Activated CD4-positive, alpha-beta memory T cell treated with anti-CD3 and anti-CD28 coated beads for 36 hours (primary cell): ENCODE data around the gene COP1. TPM values are rescaled to one million over a fixed set of nuclear protein-coding genes. Genes with fewer than 3 reads are reported as not detected.

ENCODE experiments used
- CTCF ChIA-PET: fragments of 350-600 bp; sonication (Branson Sonifier 250); formaldehyde crosslinking; loops from one replicate; lab custom pipeline; 2021; ENCODE audit warnings: antibody characterized with exemption, inconsistent platforms; lab: Charles Lee
- POLR2A ChIA-PET: fragments of 350-600 bp; sonication (Branson Sonifier 250); formaldehyde crosslinking; loops from one replicate; lab custom pipeline; 2021; ENCODE audit warnings: antibody characterized with exemption; lab: Charles Lee
- DNase-seq: peaks from one replicate; pipeline ENCODE4 v3.0.0-alpha.2; 2020
- H3K27ac Mint-ChIP-seq: one replicate; pipeline ENCODE4 v1.8.0; 2021; ENCODE audit warnings: mixed read lengths
- H3K27me3 Mint-ChIP-seq: one replicate; pipeline ENCODE4 v1.8.0; 2021; ENCODE audit warnings: mixed read lengths
- H3K36me3 Mint-ChIP-seq: one replicate; pipeline ENCODE4 v1.8.0; 2021; ENCODE audit warnings: mixed read lengths
- H3K4me1 Mint-ChIP-seq: one replicate; pipeline ENCODE4 v1.8.0; 2021; ENCODE audit warnings: low read depth, mixed read lengths
- H3K4me3 Mint-ChIP-seq: one replicate; pipeline ENCODE4 v1.8.0; 2021; ENCODE audit warnings: mild to moderate bottlenecking, mixed read lengths
- H3K9me3 Mint-ChIP-seq: one replicate; pipeline ENCODE4 v1.8.0; 2021; ENCODE audit warnings: mixed read lengths
- intact Hi-C: fragments of 100-400 bp; cut with micrococcal nuclease; formaldehyde crosslinking; loops from one replicate; pipeline ENCODE4 v1.15.1; 2023
- total RNA-seq, 2 experiments: library from RNA; stranded (reverse); gene quantifications; one replicate each; pipeline ENCODE4 v1.2.3, GENCODE V29; 2021

The COP1 gene
- total RNA-seq, 2 experiments from 2014 or later: 34.2 to 34.7 TPM

DNA sequence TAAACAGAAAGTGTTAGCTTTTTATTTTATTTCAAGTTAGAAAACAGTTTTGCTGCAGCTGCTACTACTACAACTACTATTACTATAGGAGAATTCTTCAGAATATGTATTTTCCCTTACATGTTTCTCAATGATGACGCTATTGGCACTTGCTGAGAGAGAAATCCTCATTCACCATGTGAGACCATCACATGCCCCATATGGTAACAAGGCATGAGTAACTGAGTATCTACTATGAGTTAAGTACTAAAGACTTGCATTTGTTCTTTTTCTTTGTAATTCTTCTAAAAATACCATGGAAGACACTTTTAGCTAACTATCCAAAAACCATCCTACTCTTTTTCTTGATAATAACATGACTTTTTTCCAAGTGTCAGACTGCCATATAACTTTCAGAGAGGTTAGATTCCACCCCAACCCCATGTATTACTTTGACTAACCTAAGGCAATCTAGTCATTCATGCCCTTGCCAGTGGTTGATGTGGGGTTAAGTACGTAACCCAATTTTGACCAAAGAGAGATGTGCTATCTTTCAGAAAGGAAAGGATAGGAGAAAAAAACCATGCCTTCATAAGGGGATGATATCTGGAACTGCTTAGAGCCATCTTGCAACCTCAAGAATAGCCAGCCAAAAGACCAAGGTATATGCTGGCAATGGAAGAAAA, 42.9 kb downstream of the COP1 start:
- Mint-ChIP-seq H3K4me1 (peaks cover 44% of the 10 kb centered on the region), H3K9me3 (peaks cover under 1% of the 10 kb centered on the region), H3K4me3 (no peak overlapping the region), H3K36me3 (peaks cover 35% of the 10 kb centered on the region), H3K27ac (peak overlapping the region; percentile 58), H3K27me3 (no peaks in the 10 kb centered on the region)
- intact Hi-C loops: loop anchor here (1.0 to 5.0 kb wide), 4 partner anchors 13 to 137 kb away; no protein-coding TSS in a partner anchor
- ChIA-PET CTCF (no interaction called here), POLR2A (interaction anchor here (1.3 kb wide), 1 partner anchor 41 kb away, joined by 3 read pairs; no protein-coding TSS in a partner anchor)
- DNase-seq: peak; percentile 37

DNA sequence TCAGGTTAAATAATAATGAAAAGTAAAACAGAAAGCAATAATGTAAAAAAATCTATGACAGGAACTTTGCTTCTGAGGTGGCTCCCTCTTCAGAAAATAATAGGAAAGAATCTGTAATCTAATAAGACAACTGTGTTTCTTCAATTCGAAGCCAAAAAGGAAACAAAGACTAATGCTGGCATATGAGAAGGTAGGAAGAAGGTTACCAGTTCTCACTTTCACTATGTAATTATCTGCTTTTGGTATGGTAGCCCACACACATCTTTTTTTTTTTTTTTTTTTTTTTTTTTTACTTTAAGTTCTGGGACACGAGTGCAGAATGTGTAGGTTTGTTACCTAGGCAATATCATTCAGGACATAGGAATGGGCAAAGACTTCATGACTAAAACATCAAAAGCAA, 47.1 kb downstream of the COP1 start:
- peak overlapping the region; percentile 83 for H3K27ac Mint-ChIP-seq
- DNase-seq: no peak
- no peaks in the 10 kb centered on the region for H3K27me3 Mint-ChIP-seq
- POLR2A ChIA-PET: interaction anchor here (0.8 kb wide), 1 partner anchor 46 kb away, joined by 3 read pairs; no protein-coding TSS in a partner anchor
- CTCF ChIA-PET: no interaction called here
- H3K36me3 Mint-ChIP-seq: peaks cover 57% of the 10 kb centered on the region
- H3K4me3 Mint-ChIP-seq: peak overlapping the region; percentile 36
- H3K4me1 Mint-ChIP-seq: peaks cover 44% of the 10 kb centered on the region
- H3K9me3 Mint-ChIP-seq: peaks cover 17% of the 10 kb centered on the region
- intact Hi-C loops: loop anchor here (1.0 to 5.0 kb wide), 4 partner anchors 17 to 133 kb away; partner anchors contain the start of gene COP1

DNA sequence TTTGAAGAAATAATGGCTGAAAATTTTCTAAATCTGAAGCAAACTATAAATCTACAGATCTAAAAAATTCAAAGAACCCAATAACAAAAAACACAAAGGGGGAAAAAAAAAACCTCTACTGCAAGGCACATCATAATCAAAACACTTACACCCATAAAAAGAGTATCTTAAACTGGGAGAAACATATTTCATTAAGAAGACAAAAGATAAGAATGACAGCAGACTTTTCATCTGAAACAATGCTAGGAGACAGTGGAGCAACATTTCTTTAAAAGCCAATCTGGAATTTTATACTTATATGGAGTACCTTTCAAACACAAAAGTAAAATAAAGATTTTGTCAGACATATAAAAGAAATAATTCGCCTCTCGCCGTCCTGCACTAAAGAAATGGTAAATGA, 49.1 kb downstream of the COP1 start:
- no peak for DNase-seq
- Mint-ChIP-seq H3K4me1 (peaks cover 34% of the 10 kb centered on the region), H3K27me3 (no peaks in the 10 kb centered on the region), H3K36me3 (peaks cover 61% of the 10 kb centered on the region), H3K27ac (no peak overlapping the region), H3K9me3 (peaks cover 20% of the 10 kb centered on the region), H3K4me3 (no peak overlapping the region)
- intact Hi-C loops: no loop called here
- POLR2A ChIA-PET: no interaction called here
- CTCF ChIA-PET: no interaction called here

DNA sequence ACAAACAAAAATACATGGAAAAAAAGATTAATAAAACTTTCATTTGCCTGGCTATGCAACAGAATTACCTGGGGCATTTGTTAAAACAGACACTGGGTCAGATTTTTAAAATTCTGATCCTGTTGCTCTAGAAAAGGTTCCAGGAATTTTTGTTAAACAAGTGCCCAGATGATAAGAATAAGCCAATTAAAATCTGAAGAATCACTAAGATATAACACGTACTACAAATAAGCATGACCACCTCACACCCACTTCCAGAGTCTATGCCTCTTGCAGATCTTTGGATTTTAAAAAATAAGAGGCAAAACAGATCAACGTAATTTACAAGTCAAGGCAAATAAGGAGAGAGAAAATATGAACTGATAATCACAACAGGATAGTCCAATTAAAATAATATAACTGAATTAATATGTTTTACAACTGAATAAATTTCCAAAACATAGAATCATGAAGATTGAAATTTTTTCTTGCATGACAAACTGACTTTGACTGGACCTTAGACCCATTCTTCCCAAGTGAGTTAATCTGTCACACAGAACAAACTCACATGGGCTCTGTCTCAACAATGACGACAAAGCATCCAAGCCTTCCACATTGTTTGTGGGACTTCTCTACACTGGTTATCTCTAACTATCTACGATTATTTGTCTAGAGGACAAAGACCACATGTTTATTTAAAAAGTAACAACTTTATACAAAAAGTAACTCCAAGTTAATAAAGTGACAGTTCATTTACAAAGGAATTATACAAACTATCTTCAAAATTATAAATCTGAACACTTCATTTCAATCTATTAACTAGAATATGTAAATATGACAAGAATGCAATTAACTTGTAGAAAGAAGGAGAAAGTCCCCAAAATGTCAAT, 56.9 kb downstream of the COP1 start:
- ChIA-PET POLR2A (no interaction called here), CTCF (no interaction called here)
- peaks cover 6% of the 10 kb centered on the region for H3K9me3 Mint-ChIP-seq
- no peak overlapping the region for H3K27ac Mint-ChIP-seq
- no peak for DNase-seq
- intact Hi-C loops: no loop called here
- no peaks in the 10 kb centered on the region for H3K27me3 Mint-ChIP-seq
- peaks cover 50% of the 10 kb centered on the region for H3K36me3 Mint-ChIP-seq
- peaks cover 8% of the 10 kb centered on the region for H3K4me1 Mint-ChIP-seq
- no peak overlapping the region for H3K4me3 Mint-ChIP-seq

DNA sequence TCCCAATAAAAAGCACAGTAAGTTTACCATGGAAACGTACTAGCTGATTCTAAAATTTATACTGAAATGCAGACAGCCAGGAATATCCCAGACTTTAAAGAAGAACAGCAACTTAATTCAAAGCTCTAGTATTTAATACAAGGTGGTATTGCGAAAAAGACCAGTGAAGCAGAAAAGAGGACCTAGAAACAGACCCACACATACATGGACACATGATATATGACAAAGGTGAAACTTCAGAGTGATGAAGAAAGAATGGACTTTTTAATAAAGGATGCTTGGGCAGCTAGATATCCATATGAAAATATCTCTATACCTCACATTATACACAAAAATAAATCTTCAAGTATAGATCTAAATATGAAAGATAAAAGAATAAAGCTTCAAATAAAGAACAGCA, 62.6 kb downstream of the COP1 start:
- Mint-ChIP-seq H3K4me1 (peaks cover 23% of the 10 kb centered on the region), H3K27me3 (no peaks in the 10 kb centered on the region), H3K27ac (no peak overlapping the region), H3K36me3 (peaks cover 51% of the 10 kb centered on the region), H3K9me3 (peaks cover 6% of the 10 kb centered on the region), H3K4me3 (no peak overlapping the region)
- intact Hi-C loops: no loop called here
- ChIA-PET POLR2A (no interaction called here), CTCF (no interaction called here)
- DNase-seq: no peak

DNA sequence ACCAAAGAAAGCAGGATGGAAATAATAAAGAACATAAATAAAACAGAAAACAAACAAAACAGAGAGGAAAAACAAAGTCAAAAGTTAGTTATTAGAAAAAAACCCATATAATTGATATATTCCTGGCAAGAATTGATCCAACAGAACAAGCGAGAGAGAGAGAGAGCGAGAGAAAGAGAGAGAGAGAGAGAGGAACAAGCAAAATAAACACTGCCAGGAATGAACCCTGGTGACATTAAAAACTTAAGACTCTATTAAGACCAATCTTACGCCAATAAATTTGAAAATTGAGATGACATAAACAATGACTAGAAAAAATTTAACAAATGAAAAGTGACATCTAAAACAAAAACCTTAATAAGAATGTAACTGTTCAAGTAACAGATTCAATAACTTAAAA, 64.1 kb downstream of the COP1 start:
- Mint-ChIP-seq H3K27me3 (no peaks in the 10 kb centered on the region), H3K36me3 (peaks cover 52% of the 10 kb centered on the region), H3K4me1 (peaks cover 37% of the 10 kb centered on the region), H3K4me3 (no peak overlapping the region), H3K9me3 (peaks cover 6% of the 10 kb centered on the region), H3K27ac (no peak overlapping the region)
- ChIA-PET POLR2A (no interaction called here), CTCF (no interaction called here)
- intact Hi-C loops: no loop called here
- DNase-seq: no peak

DNA sequence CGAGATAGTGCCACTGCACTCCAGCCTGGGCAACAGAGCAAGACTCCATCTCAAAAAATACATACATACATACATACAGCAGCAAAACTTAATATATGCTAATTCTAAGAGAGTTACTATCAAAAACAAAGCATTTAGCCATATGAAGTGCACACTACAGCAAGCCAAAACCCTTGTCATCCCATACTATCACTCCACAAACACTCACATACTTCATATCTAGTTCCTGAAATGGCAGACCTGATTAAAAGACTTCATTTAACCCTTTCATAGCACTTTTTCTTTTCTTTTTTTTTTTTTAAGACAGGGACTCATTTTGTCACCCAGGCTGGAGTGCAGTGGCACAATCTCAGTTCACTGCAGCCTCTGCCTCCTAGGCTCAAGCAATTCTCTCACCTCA, 65.6 kb downstream of the COP1 start:
- no peaks in the 10 kb centered on the region for H3K27me3 Mint-ChIP-seq
- no peak overlapping the region for H3K27ac Mint-ChIP-seq
- H3K9me3 Mint-ChIP-seq: peaks cover 6% of the 10 kb centered on the region
- H3K4me3 Mint-ChIP-seq: no peak overlapping the region
- CTCF ChIA-PET: no interaction called here
- peaks cover 39% of the 10 kb centered on the region for H3K36me3 Mint-ChIP-seq
- POLR2A ChIA-PET: no interaction called here
- H3K4me1 Mint-ChIP-seq: peaks cover 43% of the 10 kb centered on the region
- intact Hi-C loops: no loop called here
- no peak for DNase-seq

DNA sequence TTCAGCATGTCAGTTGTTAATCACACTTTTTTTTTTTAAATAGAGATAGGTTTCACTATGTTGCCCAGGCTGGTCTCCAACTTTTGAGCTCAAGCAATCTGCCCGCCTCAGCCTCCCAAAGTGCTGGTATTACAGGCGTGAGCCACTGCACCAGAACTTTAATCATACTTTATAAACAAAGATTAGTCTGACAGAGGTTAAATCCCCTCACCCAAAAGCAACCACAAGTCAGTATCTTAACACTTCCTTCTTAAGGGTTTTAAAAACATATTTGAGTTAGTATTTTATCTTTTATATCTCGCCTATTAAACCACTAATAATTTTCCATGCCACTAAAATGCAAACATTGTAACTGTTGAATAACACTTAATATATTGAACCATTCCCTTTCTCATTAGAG, 70.2 kb downstream of the COP1 start:
- H3K4me1 Mint-ChIP-seq: peaks cover 32% of the 10 kb centered on the region
- DNase-seq: no peak
- no peak overlapping the region for H3K4me3 Mint-ChIP-seq
- no peak overlapping the region for H3K27ac Mint-ChIP-seq
- H3K36me3 Mint-ChIP-seq: peaks cover 30% of the 10 kb centered on the region
- no peaks in the 10 kb centered on the region for H3K27me3 Mint-ChIP-seq
- ChIA-PET POLR2A (interaction anchor here (0.6 kb wide), 1 partner anchor 70 kb away, joined by 3 read pairs; the partner anchor contains the start of gene COP1), CTCF (no interaction called here)
- H3K9me3 Mint-ChIP-seq: no peaks in the 10 kb centered on the region
- intact Hi-C loops: no loop called here

DNA sequence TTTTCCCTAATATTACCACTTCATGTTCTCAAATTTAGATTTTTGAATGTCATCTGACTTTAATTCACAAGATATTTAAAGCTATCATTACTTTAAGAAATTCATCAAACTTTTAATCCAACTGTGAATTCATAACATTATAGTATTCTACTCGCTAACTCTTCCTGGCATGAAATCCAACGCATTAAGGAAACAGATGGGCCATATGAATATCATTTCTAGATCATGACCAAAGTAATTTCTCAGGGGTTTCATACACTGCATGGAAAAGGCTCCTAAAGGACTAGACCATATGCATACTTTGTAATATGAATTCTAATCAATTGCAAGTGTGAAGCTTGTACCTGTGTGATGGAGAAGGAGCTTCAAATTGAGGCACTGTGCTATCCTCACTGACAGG, 72.4 kb downstream of the COP1 start:
- POLR2A ChIA-PET: no interaction called here
- CTCF ChIA-PET: no interaction called here
- no peaks in the 10 kb centered on the region for H3K9me3 Mint-ChIP-seq
- H3K36me3 Mint-ChIP-seq: peaks cover 28% of the 10 kb centered on the region
- intact Hi-C loops: no loop called here
- peaks cover 29% of the 10 kb centered on the region for H3K4me1 Mint-ChIP-seq
- DNase-seq: no peak
- H3K27ac Mint-ChIP-seq: no peak overlapping the region
- no peaks in the 10 kb centered on the region for H3K27me3 Mint-ChIP-seq
- no peak overlapping the region for H3K4me3 Mint-ChIP-seq

DNA sequence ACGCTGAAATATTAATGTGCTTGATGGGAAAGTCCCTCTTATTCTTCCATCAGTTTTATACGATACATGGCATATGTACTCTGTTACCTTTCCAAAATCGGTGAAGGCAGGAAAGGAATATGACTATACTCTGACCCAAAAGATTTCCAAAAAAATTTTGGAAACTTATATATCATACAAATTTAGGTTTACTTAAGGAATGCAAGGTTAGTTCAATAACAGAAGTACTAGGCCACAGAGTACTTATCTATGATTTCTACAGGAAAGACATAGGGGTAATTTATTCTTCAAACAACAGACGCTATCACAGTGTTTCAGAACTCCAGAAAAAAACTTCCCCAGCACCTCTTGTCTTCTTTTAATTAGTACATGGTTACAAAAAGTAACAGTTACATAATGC, 84.8 kb downstream of the COP1 start:
- no peaks in the 10 kb centered on the region for H3K27me3 Mint-ChIP-seq
- no peaks in the 10 kb centered on the region for H3K4me1 Mint-ChIP-seq
- ChIA-PET CTCF (no interaction called here), POLR2A (no interaction called here)
- H3K4me3 Mint-ChIP-seq: no peak overlapping the region
- H3K27ac Mint-ChIP-seq: no peak overlapping the region
- intact Hi-C loops: no loop called here
- DNase-seq: no peak
- peaks cover 27% of the 10 kb centered on the region for H3K9me3 Mint-ChIP-seq
- peaks cover 51% of the 10 kb centered on the region for H3K36me3 Mint-ChIP-seq

DNA sequence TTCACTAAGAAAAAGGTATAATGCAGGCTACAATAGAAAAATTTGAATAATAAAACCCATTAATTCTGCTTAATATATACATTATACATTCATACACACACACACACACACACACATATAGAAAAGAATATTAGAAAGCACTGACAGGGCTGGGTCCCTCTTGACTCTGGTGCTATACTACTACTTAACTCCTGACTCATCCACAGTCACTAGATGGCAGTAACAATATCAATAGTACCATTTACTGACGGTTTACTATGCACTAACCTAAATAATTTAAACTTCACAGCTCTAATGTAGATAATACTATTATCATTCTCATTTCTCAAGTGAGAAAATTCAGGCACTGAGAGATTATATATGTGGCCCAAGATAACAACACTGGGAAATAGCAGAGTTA, 87.5 kb downstream of the COP1 start:
- Mint-ChIP-seq H3K4me1 (no peaks in the 10 kb centered on the region), H3K27me3 (no peaks in the 10 kb centered on the region), H3K4me3 (no peak overlapping the region), H3K36me3 (peaks cover 45% of the 10 kb centered on the region), H3K9me3 (peaks cover 19% of the 10 kb centered on the region), H3K27ac (no peak overlapping the region)
- intact Hi-C loops: loop anchor here (5.0 kb wide), 1 partner anchor 88 kb away; the partner anchor contains the start of gene COP1
- POLR2A ChIA-PET: no interaction called here
- no peak for DNase-seq
- CTCF ChIA-PET: interaction anchor here (0.6 kb wide), 1 partner anchor 79 kb away, joined by 3 read pairs; no protein-coding TSS in a partner anchor

DNA sequence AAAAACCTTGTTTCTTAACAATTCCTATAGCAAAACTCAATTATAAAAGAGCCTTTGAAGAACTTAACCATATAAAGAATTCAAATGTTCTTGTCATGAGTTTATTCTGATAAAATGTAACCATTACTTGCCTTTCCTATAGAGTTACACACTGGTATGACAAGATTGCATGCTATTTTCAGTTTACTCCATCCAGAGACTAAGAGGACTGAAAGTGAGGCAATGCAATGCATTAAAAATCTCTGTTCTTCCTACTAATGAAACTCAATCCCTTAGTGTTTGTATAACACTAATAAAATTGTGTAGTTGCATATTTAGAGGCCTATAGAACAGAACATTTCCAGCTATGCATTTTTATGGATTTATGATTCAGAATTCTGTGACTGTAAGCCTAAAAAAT, 88.1 kb downstream of the COP1 start:
- POLR2A ChIA-PET: no interaction called here
- no peaks in the 10 kb centered on the region for H3K27me3 Mint-ChIP-seq
- H3K4me3 Mint-ChIP-seq: no peak overlapping the region
- H3K9me3 Mint-ChIP-seq: peaks cover 16% of the 10 kb centered on the region
- intact Hi-C loops: loop anchor here (5.0 kb wide), 1 partner anchor 88 kb away; the partner anchor contains the start of gene COP1
- CTCF ChIA-PET: no interaction called here
- H3K36me3 Mint-ChIP-seq: peaks cover 44% of the 10 kb centered on the region
- H3K4me1 Mint-ChIP-seq: peaks cover 1% of the 10 kb centered on the region
- no peak for DNase-seq
- H3K27ac Mint-ChIP-seq: no peak overlapping the region
